Ureter (tissue), 1 donor: ENCODE measurements around the gene FAM227A. TPM values are rescaled to one million over a fixed set of nuclear protein-coding genes. Genes with fewer than 3 reads are reported as not detected.
"Not testable (repeated sequence)": the region's sequence is repeated elsewhere in the genome, so short reads cannot be mapped to it uniquely, and the experiment has no call there.

Source experiments
- DNase-seq: peaks from one replicate; pipeline ENCODE4 v3.0.0-alpha.2; 2020; ENCODE audit warnings: low spot score
- total RNA-seq: library from RNA; stranded (reverse); gene quantifications from one replicate; pipeline ENCODE4 v1.2.4, GENCODE V29; 2023
- donor health status: DM: yes; HTN: yes; CAD: no.

The FAM227A gene
- total RNA-seq, 1 donor from 2014 or later: 6.1 TPM

- no peak for DNase-seq
Observed at GRCh38 chr22:38611559-38611958, 44.6 kb downstream of the FAM227A start.

DNA sequence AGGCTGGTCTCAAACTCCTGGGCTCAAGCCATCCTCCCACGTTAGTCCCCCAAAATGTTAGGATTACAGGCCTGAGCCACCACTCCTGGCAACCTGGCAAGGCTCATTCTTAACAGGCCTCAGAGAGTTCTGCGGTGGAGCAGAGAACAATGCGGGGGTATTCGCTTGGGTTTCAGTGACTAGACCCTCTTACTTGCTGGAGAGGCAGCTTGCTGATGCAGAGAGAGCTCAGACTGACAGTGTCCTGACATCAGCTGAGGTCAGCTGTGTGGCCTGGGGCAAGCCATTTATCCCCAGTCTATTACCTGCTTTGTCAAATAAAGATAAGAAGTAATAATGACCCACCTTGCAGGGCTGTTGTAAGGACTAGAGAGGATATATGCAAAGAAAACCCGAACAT lies 46.0 kb downstream of the FAM227A start:
- no peak for DNase-seq

DNA sequence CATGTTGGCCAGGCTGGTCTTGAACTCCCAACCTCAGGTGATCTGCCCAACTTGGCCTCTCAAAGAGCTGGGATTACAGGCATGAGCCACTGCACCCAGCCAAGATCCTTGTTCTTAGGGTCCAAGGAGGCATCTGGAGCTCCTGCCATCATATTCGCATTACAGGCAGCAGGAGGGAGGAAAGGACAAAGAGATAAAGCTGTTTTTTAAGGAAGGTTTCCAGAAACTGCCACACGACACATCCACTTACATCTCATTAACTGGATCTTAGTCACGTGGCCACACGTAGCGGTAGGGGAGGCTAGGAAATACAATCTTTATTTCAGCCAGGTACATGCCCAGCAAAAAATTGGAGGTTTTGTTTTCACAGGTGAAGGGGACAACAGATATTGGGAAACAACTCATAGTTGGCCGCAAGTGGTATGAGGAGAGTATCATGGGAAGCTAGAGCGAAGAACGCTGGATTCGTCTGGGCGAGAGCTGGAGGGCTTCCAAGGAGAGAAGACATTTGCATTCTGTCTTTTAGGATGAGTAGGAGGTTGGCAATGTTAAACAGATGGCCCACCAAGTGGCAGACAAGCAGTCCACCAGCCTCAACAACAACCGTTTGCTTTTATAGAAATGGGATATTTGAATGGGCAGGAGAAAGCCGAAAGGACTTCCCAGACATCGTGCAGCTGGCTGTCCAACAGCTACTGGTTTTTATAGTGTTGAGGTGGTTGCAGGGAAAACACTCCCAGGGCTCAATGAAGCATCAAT lies 47.0 kb downstream of the FAM227A start:
- DNase-seq: no peak

- DNase-seq: no peak
Observed at GRCh38 chr22:38607680-38608079, 48.5 kb downstream of the FAM227A start.

GRCh38 chr22:38602166-38602565 lies 54.0 kb downstream of the FAM227A start:
- DNase-seq: no peak

- no peak for DNase-seq
Observed at GRCh38 chr22:38601221-38601764, 54.9 kb downstream of the FAM227A start.

GRCh38 chr22:38599466-38599865 lies 56.7 kb downstream of the FAM227A start:
- DNase-seq: no peak

GRCh38 chr22:38582923-38583322 lies 73.3 kb downstream of the FAM227A start:
- DNase-seq: not testable (repeated sequence)

- DNase-seq: no peak
Observed at GRCh38 chr22:38578505-38578904, 77.7 kb downstream of the FAM227A start.

GRCh38 chr22:38572065-38572464 lies 84.1 kb downstream of the FAM227A start:
- peak; percentile 53 for DNase-seq

- DNase-seq: peak; percentile 55
Observed at GRCh38 chr22:38570779-38571364, 85.3 kb downstream of the FAM227A start.

- DNase-seq: peak; percentile 94
Observed at GRCh38 chr22:38569972-38570778, 86.0 kb downstream of the FAM227A start, which contains the start of gene DMC1. Gene DMC1, minus strand, starts transcription at chr22:38570183. Its CDS starts 1,927 bp downstream, at chr22:38568256.

DNA sequence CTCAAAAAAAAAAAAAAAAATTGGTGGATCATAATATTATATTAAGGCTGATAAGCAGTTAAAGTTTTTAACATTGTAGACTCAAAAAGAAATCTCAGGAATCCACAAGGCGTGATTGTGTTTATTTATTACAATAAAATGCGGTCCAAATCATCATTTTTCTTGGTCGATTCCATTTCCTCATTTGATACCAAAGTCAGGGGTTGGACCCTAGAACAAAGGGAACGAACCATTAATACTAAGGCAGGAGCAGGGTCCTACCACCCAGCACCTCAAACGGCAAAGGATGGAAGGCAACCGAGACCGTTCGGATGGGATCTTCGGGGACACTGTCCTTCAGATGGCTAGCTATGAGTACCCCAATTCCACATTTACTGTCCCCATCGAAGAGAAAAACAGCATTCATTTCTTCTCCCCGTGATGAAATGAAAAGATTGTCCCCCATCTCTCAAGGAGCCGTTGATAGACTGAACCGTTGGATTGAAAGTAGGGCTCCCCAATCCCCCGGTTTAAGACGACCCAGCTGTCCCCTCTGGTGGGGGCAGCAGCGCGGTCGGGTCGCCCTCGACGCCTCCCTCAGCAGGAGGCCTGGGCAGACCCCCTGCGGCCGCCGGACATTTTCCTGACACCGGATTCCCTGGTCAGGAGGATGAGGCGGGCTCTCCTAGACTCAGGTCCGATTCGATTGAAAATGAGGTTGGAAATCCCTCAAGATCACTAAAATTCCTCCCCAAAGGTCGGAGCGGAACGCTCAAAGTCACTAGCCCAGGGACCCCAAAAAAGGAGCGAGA lies 86.8 kb downstream of the FAM227A start:
- DNase-seq: no peak

DNA sequence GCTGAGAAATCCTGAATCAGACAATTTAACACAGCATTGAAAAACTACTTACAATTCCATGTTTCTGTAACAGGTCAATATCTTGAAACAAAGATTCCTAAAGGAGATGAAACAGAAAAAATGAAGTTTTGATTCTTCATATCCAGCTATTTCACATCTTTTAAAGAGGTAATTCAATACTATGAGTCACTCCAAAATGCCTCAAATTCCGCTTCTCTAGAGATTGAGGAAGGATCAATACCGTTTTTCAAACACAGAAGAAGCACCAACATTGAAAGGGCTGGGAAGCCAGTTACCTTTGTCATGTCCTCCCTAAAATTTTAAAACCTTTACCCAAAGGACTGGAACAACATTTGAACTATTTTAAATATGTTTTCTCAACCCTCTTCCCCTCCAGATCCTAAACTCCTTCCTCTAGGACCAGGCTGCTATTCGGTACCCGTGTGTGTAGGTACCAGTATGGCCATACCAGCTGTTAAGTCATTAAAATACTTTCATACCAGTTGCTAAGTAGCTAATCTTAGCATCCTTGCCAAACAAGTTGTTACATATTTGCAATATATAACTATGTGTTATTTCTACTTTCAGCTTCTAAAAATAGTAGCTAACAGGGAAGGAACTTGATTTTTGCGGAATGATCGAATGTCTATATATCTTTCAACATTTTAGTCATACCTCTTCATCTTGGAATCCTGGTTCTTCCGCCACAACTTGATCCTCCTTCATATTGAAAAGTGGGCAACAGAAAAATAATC lies 88.5 kb downstream of the FAM227A start:
- no peak for DNase-seq

GRCh38 chr22:38566726-38567504 lies 89.3 kb downstream of the FAM227A start:
- DNase-seq: no peak

DNA sequence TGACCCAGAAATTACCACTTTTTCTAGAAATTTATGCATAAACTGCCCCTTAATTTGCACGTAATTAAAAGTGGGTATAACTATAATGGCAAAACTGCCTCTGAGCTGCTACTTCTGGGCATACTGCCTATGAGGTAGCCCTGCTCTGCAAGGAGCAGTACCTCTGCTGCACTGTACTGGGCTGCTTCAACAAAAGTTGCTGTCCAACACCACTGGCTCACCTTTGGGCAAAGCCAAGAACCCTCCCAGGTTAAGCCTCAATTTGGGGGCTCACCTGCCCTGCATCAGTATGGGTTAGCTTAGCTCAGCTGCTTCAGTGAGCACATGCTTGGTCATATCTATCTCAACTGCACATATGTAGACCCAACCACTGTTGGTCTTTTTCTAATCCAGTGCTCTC lies 90.8 kb downstream of the FAM227A start:
- DNase-seq: no peak

GRCh38 chr22:38564669-38565068 lies 91.5 kb downstream of the FAM227A start:
- no peak for DNase-seq

DNA sequence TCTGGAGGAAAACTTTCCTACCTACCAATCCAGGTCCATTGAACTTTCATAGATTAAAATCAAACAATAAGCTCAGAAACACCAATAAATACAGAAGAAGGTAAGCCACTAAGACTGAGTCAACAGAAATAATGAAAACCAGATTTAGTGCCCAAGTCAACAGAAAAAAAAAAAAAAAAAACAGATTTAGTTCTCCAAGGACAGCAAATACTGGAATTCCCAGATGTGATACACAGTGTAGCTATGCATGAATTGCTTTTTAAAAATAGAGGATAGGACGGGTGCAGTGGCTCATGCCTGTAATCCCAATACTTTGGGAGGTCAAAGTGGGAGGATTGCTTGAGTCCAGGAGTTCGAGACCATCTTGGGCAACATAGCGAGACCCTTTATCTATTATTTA lies 101.9 kb downstream of the FAM227A start:
- no peak for DNase-seq

- DNase-seq: no peak
Observed at GRCh38 chr22:38549101-38549894, 106.9 kb downstream of the FAM227A start.
